ENCODE data around the gene SORBS2.

The SORBS2 gene

GRCh38 chr4:185541251-185541727 is 270.7 kb downstream of the SORBS2 start:
- DNase-seq = no peak

- no peak for DNase-seq
These were observed 271.4 kb downstream of the SORBS2 start for GRCh38 chr4:185540487-185541120.

GRCh38 chr4:185540040-185540439 is 272.0 kb downstream of the SORBS2 start:
- no peak for DNase-seq

GRCh38 chr4:185538806-185539205 is 273.2 kb downstream of the SORBS2 start:
- no peak for DNase-seq

GRCh38 chr4:185536411-185536709 is 275.6 kb downstream of the SORBS2 start:
- no peak for DNase-seq

GRCh38 chr4:185535612-185536410 is 276.2 kb downstream of the SORBS2 start:
- DNase-seq = no peak

Measured in SHP77 treated with DMSO at 0.1 percent for 48 hours (cell line).